OCI-LY7 (cell line): ENCODE data around the gene KCNQ4. TPM values are rescaled to one million over a fixed set of nuclear protein-coding genes. Genes with fewer than 3 reads are reported as not detected.

Experiments used
- BruUV-seq: library from RNA; stranded (reverse); fragments of 400-500 nt; replicated peaks from 2 replicates; lab custom pipeline; 2021; lab: Mats Ljungman, UMichigan
- CTCF ChIA-PET: fragments of 300-600 bp; sonication (Branson Sonifier 250); formaldehyde crosslinking; loops from one replicate; lab custom pipeline; 2022; ENCODE audit warnings: antibody characterized with exemption; ENCODE audit not compliant: unreplicated experiment; lab: Charles Lee
- POLR2A ChIA-PET: fragments of 300-600 bp; sonication (Branson Sonifier 250); formaldehyde crosslinking; loops from one replicate; lab custom pipeline; 2022; ENCODE audit warnings: antibody characterized with exemption; lab: Charles Lee
- DNase-seq: peaks from one replicate; pipeline ENCODE4 v3.0.0-alpha.2; 2015; ENCODE audit warnings: low spot score
- H2AFZ ChIP-seq: fragments of 200-600 bp; sonication (generic), shearing (Covaris generic); 2 replicates; pipeline ENCODE4 v1.6.1; 2014; ENCODE audit warnings: mild to moderate bottlenecking, antibody characterized with exemption, low read length, moderate library complexity
- H3K27ac ChIP-seq: fragments of 200-600 bp; sonication (generic); 2 replicates; pipeline ENCODE4 v1.5.1; 2014; ENCODE audit warnings: mixed run types, low read depth, mild to moderate bottlenecking, moderate library complexity, low read length, inconsistent platforms; ENCODE audit not compliant: poor library complexity, severe bottlenecking
- H3K36me3 ChIP-seq: fragments of 200-600 bp; sonication (generic); 2 replicates; pipeline ENCODE4 v1.6.1; 2014; ENCODE audit warnings: mild to moderate bottlenecking, antibody characterized with exemption, low read length, moderate library complexity, mixed read lengths; ENCODE audit not compliant: insufficient read depth
- H3K4me1 ChIP-seq: fragments of 200-600 bp; sonication (generic); 2 replicates; pipeline ENCODE4 v1.5.1; 2014; ENCODE audit warnings: mild to moderate bottlenecking, low read length; ENCODE audit not compliant: insufficient read depth, poor library complexity, severe bottlenecking
- H3K4me2 ChIP-seq: fragments of 200-600 bp; sonication (generic); 2 replicates; pipeline ENCODE4 v1.6.1; 2014; ENCODE audit warnings: mild to moderate bottlenecking, low read length
- H3K4me3 ChIP-seq: fragments of 200-600 bp; sonication (generic); 2 replicates; pipeline ENCODE4 v1.5.1; 2014; ENCODE audit warnings: mild to moderate bottlenecking, low read depth, low read length; ENCODE audit not compliant: poor library complexity, severe bottlenecking
- H3K79me2 ChIP-seq: fragments of 200-600 bp; sonication (generic); 2 replicates; pipeline ENCODE4 v1.6.1; 2016; ENCODE audit warnings: low read depth, mild to moderate bottlenecking, low read length, moderate library complexity, mixed read lengths; ENCODE audit not compliant: insufficient read depth
- H3K9me2 ChIP-seq: fragments of 200-600 bp; sonication (generic); 2 replicates; pipeline ENCODE4 v1.6.1; 2016; ENCODE audit warnings: mild to moderate bottlenecking, low read length, mixed read lengths; ENCODE audit not compliant: insufficient read depth
- H3K9me3 ChIP-seq: fragments of 200-600 bp; sonication (generic); 2 replicates; pipeline ENCODE4 v1.6.1; 2014; ENCODE audit warnings: mild to moderate bottlenecking, mixed run types, low read length, mixed read lengths
- H4K20me1 ChIP-seq: fragments of 200-600 bp; sonication (generic); 2 replicates; pipeline ENCODE4 v1.6.1; 2014; ENCODE audit warnings: mild to moderate bottlenecking, antibody characterized with exemption, low read length, moderate library complexity, mixed read lengths; ENCODE audit not compliant: insufficient read depth
- EZH2phosphoT487 ChIP-seq: fragments of 200-600 bp; sonication (generic); IDR thresholded peaks from 2 replicates; pipeline ENCODE4 v1.6.1; 2018; ENCODE audit warnings: low read depth, borderline replicate concordance, mild to moderate bottlenecking, mixed run types, antibody characterized with exemption, low read length, moderate library complexity, mixed read lengths
- intact Hi-C: fragments of 100-400 bp; cut with micrococcal nuclease; formaldehyde crosslinking; loops from one replicate; pipeline ENCODE4 v1.10.0; 2022; ENCODE audit not compliant: unreplicated experiment
- total RNA-seq, 2 experiments: library from RNA; depleted of rRNA in 1 of 2; stranded (reverse); fragments of >200 nt in 1 of 2; shearing (Covaris generic) in 1 of 2; gene quantifications; 2 replicates each; pipeline ENCODE4 v1.2.3, GENCODE V29; 2014 to 2022
- TF ChIP-seq, protein P1 (sequence below): fragments of 200-600 bp; sonication (generic); conservative IDR thresholded peaks from 2 replicates; pipeline ENCODE4 v1.5.1; 2014; ENCODE audit warnings: mild to moderate bottlenecking, antibody characterized with exemption, low read length, moderate library complexity, mixed read lengths

The KCNQ4 gene
- total RNA-seq, 2 experiments from 2014 or later: 0.16 to 0.49 TPM

DNA sequence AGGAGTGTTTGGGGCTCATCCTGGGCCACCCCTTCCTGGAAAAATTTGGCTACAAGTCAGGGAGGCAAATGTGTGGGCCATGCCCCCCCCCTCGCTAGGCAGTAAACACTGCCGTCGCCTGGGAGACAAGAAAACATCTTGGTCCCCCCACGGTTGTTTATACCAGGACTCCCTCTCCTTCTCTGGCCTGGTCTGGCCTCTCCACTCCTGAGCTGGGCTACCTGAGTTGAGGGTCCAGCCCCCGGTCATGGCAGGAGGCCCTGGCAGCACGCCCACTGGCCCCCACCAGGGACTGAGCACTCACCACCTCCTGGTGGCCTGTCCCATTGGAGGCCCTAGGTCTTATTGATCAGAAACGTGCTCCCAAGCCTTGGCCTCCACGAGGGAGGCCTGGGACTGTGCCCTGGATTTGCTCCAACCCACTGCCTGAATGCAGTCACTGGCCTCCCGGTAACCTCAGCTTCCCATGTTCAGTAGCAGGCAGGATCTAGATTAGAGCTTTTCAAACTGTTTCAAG lies 15.8 kb downstream of the KCNQ4 start:
- H3K9me2 ChIP-seq: no peaks in the 10 kb centered on the region
- no peaks in the 10 kb centered on the region for H3K36me3 ChIP-seq
- H2AFZ ChIP-seq: no peak overlapping the region
- H3K9me3 ChIP-seq: no peaks in the 10 kb centered on the region
- no TSS peak for BruUV-seq
- peaks cover 54% of the 10 kb centered on the region for H3K4me1 ChIP-seq
- DNase-seq: no peak
- intact Hi-C loops: no loop called here
- no peaks in the 10 kb centered on the region for H3K79me2 ChIP-seq
- no peak overlapping the region for H3K4me2 ChIP-seq
- TF ChIP-seq, protein P1, sequence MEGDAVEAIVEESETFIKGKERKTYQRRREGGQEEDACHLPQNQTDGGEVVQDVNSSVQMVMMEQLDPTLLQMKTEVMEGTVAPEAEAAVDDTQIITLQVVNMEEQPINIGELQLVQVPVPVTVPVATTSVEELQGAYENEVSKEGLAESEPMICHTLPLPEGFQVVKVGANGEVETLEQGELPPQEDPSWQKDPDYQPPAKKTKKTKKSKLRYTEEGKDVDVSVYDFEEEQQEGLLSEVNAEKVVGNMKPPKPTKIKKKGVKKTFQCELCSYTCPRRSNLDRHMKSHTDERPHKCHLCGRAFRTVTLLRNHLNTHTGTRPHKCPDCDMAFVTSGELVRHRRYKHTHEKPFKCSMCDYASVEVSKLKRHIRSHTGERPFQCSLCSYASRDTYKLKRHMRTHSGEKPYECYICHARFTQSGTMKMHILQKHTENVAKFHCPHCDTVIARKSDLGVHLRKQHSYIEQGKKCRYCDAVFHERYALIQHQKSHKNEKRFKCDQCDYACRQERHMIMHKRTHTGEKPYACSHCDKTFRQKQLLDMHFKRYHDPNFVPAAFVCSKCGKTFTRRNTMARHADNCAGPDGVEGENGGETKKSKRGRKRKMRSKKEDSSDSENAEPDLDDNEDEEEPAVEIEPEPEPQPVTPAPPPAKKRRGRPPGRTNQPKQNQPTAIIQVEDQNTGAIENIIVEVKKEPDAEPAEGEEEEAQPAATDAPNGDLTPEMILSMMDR: no peak
- TF ChIP-seq EZH2phosphoT487: no peak
- no peaks in the 10 kb centered on the region for H4K20me1 ChIP-seq
- no peak overlapping the region for H3K27ac ChIP-seq
- no peak overlapping the region for H3K4me3 ChIP-seq
- ChIA-PET CTCF (interaction anchor here (0.7 to 1.6 kb wide), 2 partner anchors 27 to 50 kb away, joined by 3 to 4 read pairs; no protein-coding TSS in a partner anchor), POLR2A (interaction anchor here (0.6 to 1.3 kb wide), 2 partner anchors 12 to 1826 kb away, joined by 3 read pairs; no protein-coding TSS in a partner anchor)

- ChIA-PET CTCF (no interaction called here), POLR2A (no interaction called here)
- Histone ChIP-seq H3K9me2 (no peaks in the 10 kb centered on the region), H3K9me3 (no peaks in the 10 kb centered on the region), H3K79me2 (no peaks in the 10 kb centered on the region), H3K27ac (no peak overlapping the region), H3K36me3 (no peaks in the 10 kb centered on the region), H2AFZ (peak overlapping the region; percentile 50; the same call in 1 of the 2 replicates), H3K4me2 (peak overlapping the region; percentile 72), H3K4me3 (peak overlapping the region; percentile 50), H4K20me1 (no peaks in the 10 kb centered on the region), H3K4me1 (peaks cover 45% of the 10 kb centered on the region)
- BruUV-seq: no TSS peak
- intact Hi-C loops: no loop called here
- no peak for DNase-seq
- TF ChIP-seq, protein P1: no peak
- no peak for TF ChIP-seq EZH2phosphoT487
Measured at GRCh38 chr1:40801742-40802077, 18.1 kb downstream of the KCNQ4 start.

GRCh38 chr1:40802078-40802741 lies 18.6 kb downstream of the KCNQ4 start:
- H2AFZ ChIP-seq: peak overlapping the region; percentile 52; the same call in 1 of the 2 replicates
- H3K4me3 ChIP-seq: peak overlapping the region; percentile 50
- no peak overlapping the region for H3K27ac ChIP-seq
- H3K9me3 ChIP-seq: no peaks in the 10 kb centered on the region
- TF ChIP-seq, protein P1: no peak
- TF ChIP-seq EZH2phosphoT487: no peak
- peak; percentile 86 for DNase-seq
- no peaks in the 10 kb centered on the region for H3K79me2 ChIP-seq
- no peaks in the 10 kb centered on the region for H3K36me3 ChIP-seq
- no peaks in the 10 kb centered on the region for H4K20me1 ChIP-seq
- ChIA-PET POLR2A (no interaction called here), CTCF (no interaction called here)
- peaks cover 41% of the 10 kb centered on the region for H3K4me1 ChIP-seq
- H3K9me2 ChIP-seq: no peaks in the 10 kb centered on the region
- peak overlapping the region; percentile 72 for H3K4me2 ChIP-seq
- intact Hi-C loops: no loop called here
- no TSS peak for BruUV-seq
